Measurements from ENCODE around the gene GALR3.

The GALR3 gene

GRCh38 chr22:37818409-37819104, 4.6 kb upstream of the GALR3 start:
- in situ Hi-C loops (cut with HindIII; ENCODE audit: low pct_ligation_motif_present, low sequenced_read_pairs), result no loop called here
- DNase-seq, result peak; percentile 33
- H3K27ac ChIP-seq, result no peak overlapping the region
- TF ChIP-seq, protein P1, sequence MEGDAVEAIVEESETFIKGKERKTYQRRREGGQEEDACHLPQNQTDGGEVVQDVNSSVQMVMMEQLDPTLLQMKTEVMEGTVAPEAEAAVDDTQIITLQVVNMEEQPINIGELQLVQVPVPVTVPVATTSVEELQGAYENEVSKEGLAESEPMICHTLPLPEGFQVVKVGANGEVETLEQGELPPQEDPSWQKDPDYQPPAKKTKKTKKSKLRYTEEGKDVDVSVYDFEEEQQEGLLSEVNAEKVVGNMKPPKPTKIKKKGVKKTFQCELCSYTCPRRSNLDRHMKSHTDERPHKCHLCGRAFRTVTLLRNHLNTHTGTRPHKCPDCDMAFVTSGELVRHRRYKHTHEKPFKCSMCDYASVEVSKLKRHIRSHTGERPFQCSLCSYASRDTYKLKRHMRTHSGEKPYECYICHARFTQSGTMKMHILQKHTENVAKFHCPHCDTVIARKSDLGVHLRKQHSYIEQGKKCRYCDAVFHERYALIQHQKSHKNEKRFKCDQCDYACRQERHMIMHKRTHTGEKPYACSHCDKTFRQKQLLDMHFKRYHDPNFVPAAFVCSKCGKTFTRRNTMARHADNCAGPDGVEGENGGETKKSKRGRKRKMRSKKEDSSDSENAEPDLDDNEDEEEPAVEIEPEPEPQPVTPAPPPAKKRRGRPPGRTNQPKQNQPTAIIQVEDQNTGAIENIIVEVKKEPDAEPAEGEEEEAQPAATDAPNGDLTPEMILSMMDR (IDR thresholded peaks at IDR 0.05; ENCODE audit: low read depth, low read length, missing control alignments), result peak; percentile 59
- H3K36me3 ChIP-seq (replicated peaks), result peaks cover 7% of the 10 kb centered on the region
- H3K4me3 ChIP-seq (ENCODE audit: low read depth, low read length), result peak overlapping the region; percentile 31
- H3K27me3 ChIP-seq (replicated peaks), result no peaks in the 10 kb centered on the region

DNA sequence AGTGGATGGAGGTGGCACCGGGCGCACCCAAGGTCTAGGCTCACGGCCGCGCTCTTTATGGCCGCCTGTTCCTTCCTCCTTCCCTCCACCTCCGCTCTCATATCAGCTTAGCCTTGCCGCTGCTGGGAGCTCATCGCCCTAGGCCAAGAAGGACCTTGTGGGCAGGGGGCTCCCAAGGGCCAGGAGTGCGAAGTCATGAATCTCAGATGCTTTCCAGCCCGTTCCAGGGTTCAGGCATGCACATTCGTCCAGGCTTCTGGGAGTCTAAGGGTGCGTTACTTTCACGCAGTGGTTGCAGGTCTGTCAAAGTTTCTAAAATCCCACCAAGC, 4.1 kb upstream of the GALR3 start:
- no peak for DNase-seq
- Histone ChIP-seq H3K36me3 (replicated peaks) (peaks cover 5% of the 10 kb centered on the region), H3K27ac (no peak overlapping the region), H3K27me3 (replicated peaks) (no peaks in the 10 kb centered on the region), H3K4me3 (ENCODE audit: low read depth, low read length) (peak overlapping the region; percentile 31)
- TF ChIP-seq, protein P1 (IDR thresholded peaks at IDR 0.05; ENCODE audit: low read depth, low read length, missing control alignments), result no peak
- in situ Hi-C loops (cut with HindIII; ENCODE audit: low pct_ligation_motif_present, low sequenced_read_pairs), result no loop called here

DNA sequence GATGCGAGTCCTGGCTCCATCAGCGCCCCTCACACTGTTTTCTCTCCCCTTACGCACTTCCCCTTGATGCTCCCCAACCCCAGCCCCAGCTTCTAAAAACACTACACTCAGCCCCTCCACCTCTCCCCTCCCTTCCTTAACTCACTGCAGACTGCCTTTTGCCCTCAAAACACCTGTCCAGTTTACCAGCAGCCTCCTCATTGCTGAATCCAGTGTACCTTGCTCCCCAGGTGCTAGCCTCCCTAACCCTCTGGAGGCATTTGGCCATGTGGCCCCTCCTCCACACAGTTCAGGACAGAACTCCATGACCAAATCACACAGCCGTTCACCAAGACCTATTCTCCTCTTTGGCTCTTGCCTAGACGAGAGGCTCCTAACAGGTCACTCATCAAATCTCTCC, 2.8 kb upstream of the GALR3 start:
- DNase-seq, result no peak
- Histone ChIP-seq H3K36me3 (replicated peaks) (peaks cover 3% of the 10 kb centered on the region), H3K27me3 (replicated peaks) (no peaks in the 10 kb centered on the region), H3K4me3 (ENCODE audit: low read depth, low read length) (no peak overlapping the region), H3K27ac (no peak overlapping the region)
- TF ChIP-seq, protein P1 (IDR thresholded peaks at IDR 0.05; ENCODE audit: low read depth, low read length, missing control alignments), result no peak
- in situ Hi-C loops (cut with HindIII; ENCODE audit: low pct_ligation_motif_present, low sequenced_read_pairs), result no loop called here

- in situ Hi-C loops (cut with HindIII; ENCODE audit: low pct_ligation_motif_present, low sequenced_read_pairs), result no loop called here
- DNase-seq, result no peak
- Histone ChIP-seq H3K36me3 (replicated peaks) (no peaks in the 10 kb centered on the region), H3K27ac (no peak overlapping the region), H3K4me3 (ENCODE audit: low read depth, low read length) (no peak overlapping the region), H3K27me3 (replicated peaks) (no peaks in the 10 kb centered on the region)
- TF ChIP-seq, protein P1 (IDR thresholded peaks at IDR 0.05; ENCODE audit: low read depth, low read length, missing control alignments), result no peak
Measured at GRCh38 chr22:37822079-37822833, 926 bp upstream of the GALR3 start.

DNA sequence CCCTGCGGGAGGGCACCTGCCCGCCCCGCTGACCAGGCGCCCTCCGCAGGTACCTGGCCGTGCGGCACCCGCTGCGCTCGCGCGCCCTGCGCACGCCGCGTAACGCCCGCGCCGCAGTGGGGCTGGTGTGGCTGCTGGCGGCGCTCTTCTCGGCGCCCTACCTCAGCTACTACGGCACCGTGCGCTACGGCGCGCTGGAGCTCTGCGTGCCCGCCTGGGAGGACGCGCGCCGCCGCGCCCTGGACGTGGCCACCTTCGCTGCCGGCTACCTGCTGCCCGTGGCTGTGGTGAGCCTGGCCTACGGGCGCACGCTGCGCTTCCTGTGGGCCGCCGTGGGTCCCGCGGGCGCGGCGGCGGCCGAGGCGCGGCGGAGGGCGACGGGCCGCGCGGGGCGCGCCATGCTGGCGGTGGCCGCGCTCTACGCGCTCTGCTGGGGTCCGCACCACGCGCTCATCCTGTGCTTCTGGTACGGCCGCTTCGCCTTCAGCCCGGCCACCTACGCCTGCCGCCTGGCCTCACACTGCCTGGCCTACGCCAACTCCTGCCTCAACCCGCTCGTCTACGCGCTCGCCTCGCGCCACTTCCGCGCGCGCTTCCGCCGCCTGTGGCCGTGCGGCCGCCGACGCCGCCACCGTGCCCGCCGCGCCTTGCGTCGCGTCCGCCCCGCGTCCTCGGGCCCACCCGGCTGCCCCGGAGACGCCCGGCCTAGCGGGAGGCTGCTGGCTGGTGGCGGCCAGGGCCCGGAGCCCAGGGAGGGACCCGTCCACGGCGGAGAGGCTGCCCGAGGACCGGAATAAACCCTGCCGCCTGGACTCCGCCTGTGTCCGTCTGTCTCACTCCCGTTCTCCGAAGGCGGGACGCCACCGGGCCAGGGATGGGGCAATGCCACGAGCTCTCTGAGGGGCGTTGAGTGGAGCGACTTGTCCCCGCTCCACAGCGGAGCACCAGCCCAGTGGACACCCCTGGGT, 1.8 kb downstream of the GALR3 start:
- no peak for DNase-seq
- TF ChIP-seq, protein P1 (IDR thresholded peaks at IDR 0.05; ENCODE audit: low read depth, low read length, missing control alignments), result no peak
- H3K36me3 ChIP-seq (replicated peaks), result peaks cover 2% of the 10 kb centered on the region
- H3K27me3 ChIP-seq (replicated peaks), result no peaks in the 10 kb centered on the region
- in situ Hi-C loops (cut with HindIII; ENCODE audit: low pct_ligation_motif_present, low sequenced_read_pairs), result no loop called here
- H3K4me3 ChIP-seq (ENCODE audit: low read depth, low read length), result peak overlapping the region; percentile 45
- H3K27ac ChIP-seq, result no peak overlapping the region

Data from brain microvascular endothelial cell (primary cell).